RCC 7860 (cell line): ENCODE measurements around the gene FCHO2.

Source experiments
- DNase-seq: peaks from one replicate; pipeline ENCODE4 v3.0.0-alpha.2; 2015; ENCODE audit warnings: low spot score
- FAIRE-seq: peaks from 2 replicates; lab custom pipeline; 2012; peaks lifted over from hg19 to GRCh38; lab: Jason Lieb, UNC

FCHO2 gene

DNA sequence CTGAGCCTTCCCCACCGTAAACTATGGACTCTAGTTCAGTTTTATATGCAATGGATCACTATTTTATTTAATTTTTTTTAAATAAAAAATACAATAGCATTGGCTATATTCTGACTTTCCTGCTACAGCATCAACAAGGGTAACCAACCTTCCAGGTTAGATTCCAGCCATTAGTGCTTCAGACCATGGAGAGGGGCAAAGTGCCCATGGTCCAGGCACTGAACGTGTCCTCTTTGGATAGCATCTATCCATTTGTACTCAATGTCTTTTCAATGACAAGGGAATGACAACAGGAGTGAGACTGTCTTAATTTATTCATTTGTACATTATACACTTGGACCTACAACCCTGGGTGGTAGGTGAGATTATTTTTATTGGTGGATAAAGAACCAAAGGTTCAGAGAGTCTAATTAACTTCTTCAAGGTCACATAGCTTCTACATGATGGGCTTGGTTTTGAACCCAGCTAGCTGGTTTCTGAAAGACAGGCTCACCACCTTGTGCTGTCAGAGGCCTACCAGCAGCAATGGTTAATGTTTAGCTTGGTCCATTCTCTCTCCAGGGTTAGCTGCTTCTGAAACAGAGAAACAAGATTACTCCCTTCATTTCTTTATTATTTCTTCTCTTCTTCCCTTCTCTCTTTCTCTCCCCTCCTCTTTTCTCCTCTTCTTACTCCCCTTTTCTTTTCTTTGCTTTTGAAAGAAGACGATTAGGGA lies 176.0 kb downstream of the FCHO2 start:
- FAIRE-seq (no peak), DNase-seq (no peak)

GRCh38 chr5:73132759-73133158 lies 176.9 kb downstream of the FCHO2 start:
- FAIRE-seq (no peak), DNase-seq (no peak)

DNA sequence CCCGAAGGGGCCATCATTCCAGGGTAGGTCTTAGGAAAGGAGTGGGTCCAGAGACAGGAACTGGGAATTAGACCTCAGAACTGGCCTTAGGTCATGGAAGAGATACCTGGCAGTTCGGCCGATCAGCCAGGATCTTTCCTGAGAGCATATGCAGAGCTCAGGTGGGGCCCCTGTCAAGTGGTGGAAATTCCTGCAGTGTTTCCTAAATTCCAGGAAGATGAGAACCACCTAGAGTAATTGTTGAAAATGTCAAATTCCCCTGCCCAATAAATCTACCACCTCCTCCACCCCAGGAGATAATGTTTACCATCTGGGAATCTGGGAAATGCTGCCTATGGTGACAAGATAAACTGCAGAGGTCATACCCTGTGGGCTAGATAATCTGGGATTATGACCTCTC lies 179.2 kb downstream of the FCHO2 start:
- FAIRE-seq (no peak), DNase-seq (no peak)

- DNase-seq: no peak
- no peak for FAIRE-seq
These were observed 179.7 kb downstream of the FCHO2 start for GRCh38 chr5:73135429-73136054.

DNA sequence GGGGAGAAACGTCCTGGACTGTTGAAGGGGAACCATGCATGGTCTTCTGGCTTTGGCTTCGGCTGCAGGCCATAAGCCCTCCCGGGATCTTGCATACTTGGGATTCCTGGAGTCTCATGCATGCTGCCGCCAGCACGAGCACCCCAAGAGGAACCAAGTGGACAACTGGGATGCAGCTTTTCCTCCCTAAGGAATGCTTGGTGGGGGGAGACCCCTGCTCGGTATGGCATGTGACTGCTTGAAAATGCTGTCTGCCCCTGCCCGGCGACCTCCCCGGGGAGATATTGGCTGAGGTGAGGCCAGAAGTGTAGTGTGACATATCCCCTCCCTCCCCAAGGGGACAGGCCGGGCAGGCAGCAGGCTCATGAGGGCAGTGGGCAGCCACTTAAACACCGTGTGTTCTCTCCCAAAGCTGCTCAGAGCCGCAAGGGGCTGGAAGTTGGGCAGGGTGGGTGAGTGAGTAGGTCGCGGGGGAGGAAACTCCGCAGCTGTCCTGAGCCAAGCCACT lies 180.3 kb downstream of the FCHO2 start:
- no peak for DNase-seq
- FAIRE-seq: no peak

GRCh38 chr5:73137563-73138530 lies 182.0 kb downstream of the FCHO2 start:
- FAIRE-seq (no peak), DNase-seq (no peak)

GRCh38 chr5:73139485-73139884 lies 183.6 kb downstream of the FCHO2 start:
- FAIRE-seq (no peak), DNase-seq (no peak)
